Left lung (tissue), 10 donors: ENCODE data around the gene SLC23A2. TPM values are rescaled to one million over a fixed set of nuclear protein-coding genes. Genes with fewer than 3 reads are reported as not detected.

Experiments
- ATAC-seq: fragments of 200-7000 bp; cut with Tn5 transposase; one replicate; pipeline ENCODE4 v1.9.1; 2020; ENCODE audit warnings: moderate library complexity
- DNase-seq, 4 donors: peaks; one replicate each; pipeline ENCODE4 v3.0.0-alpha.2; 2013 to 2020
- H3K27ac ChIP-seq, 2 donors: fragments of 200-600 bp; sonication (generic) in 1 of 2; one replicate each; pipeline versions ENCODE4 v1.5.0 to v1.8.0; 2020 to 2021
- H3K27me3 ChIP-seq, 2 donors: fragments of 200-600 bp; sonication (generic) in 1 of 2; one replicate each; pipeline versions ENCODE4 v1.5.0 to v1.8.0; 2020 to 2021
- H3K36me3 ChIP-seq, 2 donors: fragments of 200-600 bp; sonication (generic) in 1 of 2; one replicate each; pipeline versions ENCODE4 v1.5.0 to v1.8.0; 2020 to 2021
- H3K4me1 ChIP-seq, 2 donors: fragments of 200-600 bp; one replicate each; pipeline ENCODE4 v1.8.0; 2021
- H3K4me3 ChIP-seq, 2 donors: fragments of 200-600 bp; sonication (generic) in 1 of 2; one replicate each; pipeline versions ENCODE4 v1.5.0 to v1.8.0; 2020 to 2021; ENCODE audit warnings: mild to moderate bottlenecking in 1 of 2
- H3K9me3 ChIP-seq, 2 donors: fragments of 200-600 bp; sonication (generic) in 1 of 2; one replicate each; pipeline versions ENCODE4 v1.5.0 to v1.8.0; 2020 to 2021
- intact Hi-C, 2 donors: fragments of 100-400 bp; cut with DNase I; formaldehyde crosslinking; loops; one replicate each; pipeline versions ENCODE4 v1.11.2 to v1.14.2; 2022
- polyA plus RNA-seq, 6 donors: library from polyadenylated mRNA; unstranded; fragments of 120-200 nt; gene quantifications; one replicate each; pipeline ENCODE4 v1.2.1, GENCODE V29; 2013; ENCODE audit not compliant: insufficient read length in 6 of 6
- total RNA-seq, 2 donors: library from RNA; stranded (reverse); fragmentation: NEBNext Ultra II Directional; extraction: Animal tissue kit (Norgen Biotek cat#: 25700); gene quantifications; one replicate each; pipeline ENCODE4 v1.2.1, GENCODE V29; 2021
- TF ChIP-seq, protein P1 (sequence below), 2 donors: fragments of 200-600 bp; sonication (generic) in 1 of 2; IDR thresholded peaks; one replicate each; pipeline versions ENCODE4 v1.5.0 to v1.8.0; 2021; ENCODE audit warnings: antibody characterized with exemption in 2 of 2
- donor health status: DM: no; HTN: yes; CAD: no.
- donor health status: DM: no; HTN: no; CAD: no.

Gene SLC23A2
- total and polyA plus RNA-seq, 8 donors: 15.8 to 27.1 (median 25.9) TPM

DNA sequence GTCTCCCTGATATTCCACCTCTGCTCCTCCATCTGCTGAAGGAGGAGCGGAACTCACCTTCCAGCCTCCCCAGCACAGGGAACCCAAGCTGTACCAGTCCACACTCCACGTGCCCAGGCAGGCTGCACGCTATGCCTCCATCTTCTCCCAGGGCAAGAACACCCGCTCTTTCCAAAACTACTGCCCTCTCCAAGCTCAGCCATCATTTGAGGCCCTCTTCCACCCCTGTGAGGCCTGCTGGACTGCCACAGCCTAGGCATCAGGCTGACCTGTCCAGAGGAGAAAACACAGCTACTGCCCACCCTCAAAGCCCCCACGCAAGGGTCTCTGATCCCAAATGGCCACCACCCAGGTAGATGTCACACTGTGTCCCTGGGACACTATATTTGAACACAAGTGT, 179.7 kb downstream of the SLC23A2 start:
- intact Hi-C loops: no loop called here
- Histone ChIP-seq H3K27me3 (peaks cover 0 to 18% of the 10 kb centered on the region in 2 donors), H3K27ac (peak overlapping the region in 1 of 2 donors; percentile 99), H3K4me1 (peaks cover 12 to 74% of the 10 kb centered on the region in 2 donors), H3K9me3 (no peaks in the 10 kb centered on the region), H3K36me3 (peaks cover 0 to 52% of the 10 kb centered on the region in 2 donors), H3K4me3 (peak overlapping the region in 1 of 2 donors; percentile 69)
- ATAC-seq (no peak), DNase-seq (no peak)
- TF ChIP-seq, protein P1, sequence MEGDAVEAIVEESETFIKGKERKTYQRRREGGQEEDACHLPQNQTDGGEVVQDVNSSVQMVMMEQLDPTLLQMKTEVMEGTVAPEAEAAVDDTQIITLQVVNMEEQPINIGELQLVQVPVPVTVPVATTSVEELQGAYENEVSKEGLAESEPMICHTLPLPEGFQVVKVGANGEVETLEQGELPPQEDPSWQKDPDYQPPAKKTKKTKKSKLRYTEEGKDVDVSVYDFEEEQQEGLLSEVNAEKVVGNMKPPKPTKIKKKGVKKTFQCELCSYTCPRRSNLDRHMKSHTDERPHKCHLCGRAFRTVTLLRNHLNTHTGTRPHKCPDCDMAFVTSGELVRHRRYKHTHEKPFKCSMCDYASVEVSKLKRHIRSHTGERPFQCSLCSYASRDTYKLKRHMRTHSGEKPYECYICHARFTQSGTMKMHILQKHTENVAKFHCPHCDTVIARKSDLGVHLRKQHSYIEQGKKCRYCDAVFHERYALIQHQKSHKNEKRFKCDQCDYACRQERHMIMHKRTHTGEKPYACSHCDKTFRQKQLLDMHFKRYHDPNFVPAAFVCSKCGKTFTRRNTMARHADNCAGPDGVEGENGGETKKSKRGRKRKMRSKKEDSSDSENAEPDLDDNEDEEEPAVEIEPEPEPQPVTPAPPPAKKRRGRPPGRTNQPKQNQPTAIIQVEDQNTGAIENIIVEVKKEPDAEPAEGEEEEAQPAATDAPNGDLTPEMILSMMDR (IDR thresholded peaks at IDR 0.05): no peak

DNA sequence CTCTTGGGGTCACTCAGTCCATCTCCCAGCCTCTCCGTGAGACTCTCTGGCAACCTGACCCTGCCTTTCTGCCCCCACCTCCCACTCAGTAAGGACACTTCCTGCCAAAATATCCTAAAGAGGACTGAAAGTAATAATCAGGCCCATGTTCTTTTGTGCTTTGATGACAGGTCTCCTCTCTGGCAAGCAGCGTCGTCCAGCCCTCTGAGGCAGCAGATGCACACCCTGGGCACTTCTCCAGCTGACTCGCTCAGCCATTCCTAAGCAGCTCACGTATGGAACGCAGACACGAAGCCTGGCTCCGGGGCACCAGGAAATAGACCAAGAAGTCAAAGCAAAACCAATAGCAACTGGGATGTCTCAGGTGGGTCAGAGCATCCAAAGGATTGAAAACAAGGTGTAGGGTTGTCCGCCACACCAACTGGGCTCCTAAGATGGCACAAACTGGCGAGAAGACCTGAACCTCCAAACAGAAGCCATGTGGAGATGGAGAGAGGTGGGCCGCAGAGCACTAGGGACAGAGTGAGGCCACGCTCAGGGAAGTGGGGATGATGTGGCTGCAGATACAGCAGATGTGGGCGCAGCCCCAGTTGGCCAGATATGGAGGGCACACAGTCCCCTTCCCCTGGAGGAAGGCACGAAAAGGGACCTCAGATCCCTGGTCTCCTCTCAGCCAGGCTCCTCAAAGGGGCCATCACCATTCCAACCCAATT, 180.3 kb downstream of the SLC23A2 start:
- Histone ChIP-seq H3K4me1 (peaks cover 12 to 80% of the 10 kb centered on the region in 2 donors), H3K27ac (peak overlapping the region in 1 of 2 donors; percentile 99), H3K9me3 (no peaks in the 10 kb centered on the region), H3K36me3 (peaks cover 0 to 52% of the 10 kb centered on the region in 2 donors), H3K4me3 (peak overlapping the region in 1 of 2 donors; percentile 69), H3K27me3 (peaks cover 0 to 18% of the 10 kb centered on the region in 2 donors)
- intact Hi-C loops: no loop called here
- DNase-seq (no peak), ATAC-seq (no peak)
- TF ChIP-seq, protein P1 (IDR thresholded peaks at IDR 0.05): no peak

DNA sequence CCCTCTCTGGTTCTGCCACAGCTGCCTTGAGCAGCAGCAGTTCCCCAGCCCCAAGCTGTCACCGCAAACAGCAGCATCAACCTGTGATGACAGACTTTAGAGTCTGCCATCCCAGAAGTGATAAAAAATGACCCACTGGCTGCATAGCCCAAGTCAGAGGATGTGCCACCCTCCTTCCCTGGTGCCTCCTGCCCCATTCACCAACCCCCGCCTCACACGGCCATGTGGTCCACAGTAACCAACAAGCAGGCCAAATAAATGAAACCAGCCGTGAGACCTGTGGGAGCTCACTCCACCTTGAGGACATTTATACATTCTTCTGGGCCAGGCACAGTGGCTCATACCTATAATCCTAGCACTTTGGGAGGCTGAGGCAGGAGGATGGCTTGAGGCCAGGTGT, 181.4 kb downstream of the SLC23A2 start:
- no peaks in the 10 kb centered on the region for H3K9me3 ChIP-seq
- intact Hi-C loops: no loop called here
- no peak for DNase-seq
- TF ChIP-seq, protein P1 (IDR thresholded peaks at IDR 0.05): no peak
- peaks cover 0 to 18% of the 10 kb centered on the region in 2 donors for H3K27me3 ChIP-seq
- peak overlapping the region in 1 of 2 donors; percentile 99 for H3K27ac ChIP-seq
- ATAC-seq: no peak
- H3K4me1 ChIP-seq: peaks cover 20 to 90% of the 10 kb centered on the region in 2 donors
- H3K36me3 ChIP-seq: peaks cover 0 to 52% of the 10 kb centered on the region in 2 donors
- H3K4me3 ChIP-seq: no peak overlapping the region

DNA sequence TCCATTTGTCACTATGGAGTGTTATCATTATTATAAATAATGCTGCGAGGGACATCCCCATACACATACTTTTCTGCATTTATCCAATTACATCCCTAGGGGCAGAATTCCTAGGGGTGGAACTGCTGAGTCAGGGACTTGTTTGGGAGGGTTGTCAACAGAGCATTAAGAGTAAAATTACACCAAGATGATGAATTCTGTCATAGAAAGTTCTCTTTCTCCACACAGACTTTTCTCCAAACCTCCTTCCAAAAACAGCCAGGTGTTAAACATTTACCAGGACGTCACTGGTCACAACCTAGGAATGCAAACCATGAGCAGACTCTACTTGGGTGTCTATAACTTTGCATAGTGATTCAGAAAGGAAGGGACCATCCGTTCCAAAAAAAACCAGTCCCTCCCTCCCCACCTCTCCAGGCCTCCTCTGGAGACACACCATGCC, 184.1 kb downstream of the SLC23A2 start:
- TF ChIP-seq, protein P1 (IDR thresholded peaks at IDR 0.05): no peak
- DNase-seq (no peak), ATAC-seq (no peak)
- intact Hi-C loops: no loop called here
- H3K4me1 ChIP-seq: peaks cover 28 to 98% of the 10 kb centered on the region in 2 donors
- H3K27me3 ChIP-seq: peaks cover 0 to 7% of the 10 kb centered on the region in 2 donors
- H3K9me3 ChIP-seq: no peaks in the 10 kb centered on the region
- peaks cover 0 to 52% of the 10 kb centered on the region in 2 donors for H3K36me3 ChIP-seq
- peak overlapping the region in 1 of 2 donors; percentile 7 for H3K27ac ChIP-seq
- no peak overlapping the region for H3K4me3 ChIP-seq

DNA sequence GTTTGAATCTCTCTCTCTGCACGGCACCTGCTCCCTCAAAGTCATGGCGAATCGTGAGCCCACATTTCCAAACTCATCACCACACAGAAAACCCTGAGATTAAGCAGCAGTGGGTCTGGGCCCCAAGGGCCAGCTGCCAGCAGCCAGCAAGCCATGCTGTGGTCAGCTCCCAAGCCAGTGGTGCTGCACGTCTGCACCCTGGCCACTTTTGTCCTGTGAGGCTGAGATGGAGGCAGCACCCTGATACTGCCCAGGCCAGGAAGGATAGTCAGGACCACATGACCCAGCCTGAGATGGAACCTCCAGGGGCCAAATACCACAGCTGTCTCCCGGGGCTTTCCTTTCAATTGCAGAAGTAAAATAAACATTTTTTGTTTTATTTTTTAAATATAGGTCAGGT, 185.7 kb downstream of the SLC23A2 start:
- intact Hi-C loops: no loop called here
- no peak for ATAC-seq
- Histone ChIP-seq H3K36me3 (peaks cover 0 to 41% of the 10 kb centered on the region in 2 donors), H3K27ac (peak overlapping the region in 1 of 2 donors; percentile 98), H3K27me3 (no peaks in the 10 kb centered on the region), H3K4me1 (peaks cover 16 to 98% of the 10 kb centered on the region in 2 donors), H3K9me3 (no peaks in the 10 kb centered on the region), H3K4me3 (peak overlapping the region in 1 of 2 donors; percentile 32)
- no peak for DNase-seq
- TF ChIP-seq, protein P1 (IDR thresholded peaks at IDR 0.05): no peak
